ENCODE data around the gene TMEM169. TPM values are rescaled to one million over a fixed set of nuclear protein-coding genes. Genes with fewer than 3 reads are reported as not detected.

Gene TMEM169
- total and polyA plus RNA-seq, 2 of the 13 experiments (the other 11 are each of a cell fraction or from before 2014, with no cell fraction given) = 1.5 to 4.5 TPM

DNA sequence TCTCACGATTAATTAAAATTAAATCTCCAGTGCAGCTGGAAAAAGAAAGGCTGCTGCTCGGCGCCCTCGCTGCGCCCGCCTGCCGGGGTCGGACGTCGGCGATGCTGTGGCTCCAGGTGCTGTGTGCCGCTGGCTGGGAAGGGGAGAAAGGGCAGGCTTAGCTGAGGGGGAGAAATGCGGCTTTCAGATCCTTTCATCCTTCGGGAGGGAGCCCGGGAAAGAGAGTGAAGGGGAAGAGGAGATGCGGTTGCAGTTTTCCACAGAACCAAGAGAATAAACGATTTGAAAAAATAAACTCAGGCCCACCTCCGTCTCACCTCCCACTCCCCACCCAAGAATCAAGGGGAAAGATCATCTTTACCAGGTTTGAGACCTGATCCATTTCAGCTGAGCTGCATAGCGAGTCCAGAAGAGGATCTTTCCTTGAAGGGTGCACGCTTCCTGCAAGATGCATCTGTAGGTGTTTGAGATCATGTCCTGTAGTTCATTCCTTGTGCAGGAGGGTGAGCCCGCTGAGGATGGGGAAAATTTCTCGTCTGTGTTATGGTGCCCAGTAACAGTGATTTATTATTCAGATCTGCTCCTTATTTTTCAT is 495 bp downstream of the TMEM169 start (continued):
- TF ChIP-seq NRL (CRISPR knock-in tag; IDR thresholded peaks at IDR 0.05; ENCODE audit: borderline replicate concordance) (no peak), ZBTB38 (CRISPR knock-in tag; IDR thresholded peaks at IDR 0.05) (no peak), ASH2L (IDR thresholded peaks at IDR 0.05; ENCODE audit: insufficient read length, low read depth, low read length) (peak; percentile 41), ZFYVE20 (CRISPR knock-in tag; IDR thresholded peaks at IDR 0.05; ENCODE audit: borderline replicate concordance, low read depth) (no peak), RFXAP (CRISPR knock-in tag; IDR thresholded peaks at IDR 0.05; ENCODE audit: borderline replicate concordance) (no peak), MTF2 (CRISPR knock-in tag; IDR thresholded peaks at IDR 0.05; ENCODE audit: borderline replicate concordance) (no peak), ZNF30 (CRISPR knock-in tag; IDR thresholded peaks at IDR 0.05) (no peak), YY1 (IDR thresholded peaks at IDR 0.05; ENCODE audit: insufficient read depth, insufficient replicate concordance, low read depth, low read length) (no peak), TOE1 (CRISPR knock-in tag; IDR thresholded peaks at IDR 0.05) (no peak), ZNF670 (CRISPR knock-in tag; IDR thresholded peaks at IDR 0.05; ENCODE audit: borderline replicate concordance) (no peak), HOXD1 (CRISPR knock-in tag; IDR thresholded peaks at IDR 0.05) (no peak), HMG20B (CRISPR knock-in tag; conservative IDR thresholded peaks at IDR 0.05) (no peak), U2AF2 (IDR thresholded peaks at IDR 0.05; ENCODE audit: low read depth, low read length) (no peak), ZNF317 (CRISPR knock-in tag; IDR thresholded peaks at IDR 0.05) (0 out of 2 replicates have a peak, but pooled peaks have one; percentile 19), SP1 (IDR thresholded peaks at IDR 0.05) (no peak), SP1 (CRISPR knock-in tag; IDR thresholded peaks at IDR 0.05) (no peak), ZNF615 (CRISPR knock-in tag; IDR thresholded peaks at IDR 0.05; ENCODE audit: borderline replicate concordance) (no peak; the same call in 1 of the 2 replicates), CCDC6 (CRISPR knock-in tag; IDR thresholded peaks at IDR 0.05) (0 out of 2 replicates have a peak, but pooled peaks have one; percentile 49), SP4 (CRISPR knock-in tag; IDR thresholded peaks at IDR 0.05) (no peak)
- TF ChIP-seq, protein P1, sequence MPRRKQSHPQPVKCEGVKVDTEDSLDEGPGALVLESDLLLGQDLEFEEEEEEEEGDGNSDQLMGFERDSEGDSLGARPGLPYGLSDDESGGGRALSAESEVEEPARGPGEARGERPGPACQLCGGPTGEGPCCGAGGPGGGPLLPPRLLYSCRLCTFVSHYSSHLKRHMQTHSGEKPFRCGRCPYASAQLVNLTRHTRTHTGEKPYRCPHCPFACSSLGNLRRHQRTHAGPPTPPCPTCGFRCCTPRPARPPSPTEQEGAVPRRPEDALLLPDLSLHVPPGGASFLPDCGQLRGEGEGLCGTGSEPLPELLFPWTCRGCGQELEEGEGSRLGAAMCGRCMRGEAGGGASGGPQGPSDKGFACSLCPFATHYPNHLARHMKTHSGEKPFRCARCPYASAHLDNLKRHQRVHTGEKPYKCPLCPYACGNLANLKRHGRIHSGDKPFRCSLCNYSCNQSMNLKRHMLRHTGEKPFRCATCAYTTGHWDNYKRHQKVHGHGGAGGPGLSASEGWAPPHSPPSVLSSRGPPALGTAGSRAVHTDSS (CRISPR knock-in tag; conservative IDR thresholded peaks at IDR 0.05) = no peak
- TF ChIP-seq, protein P2, sequence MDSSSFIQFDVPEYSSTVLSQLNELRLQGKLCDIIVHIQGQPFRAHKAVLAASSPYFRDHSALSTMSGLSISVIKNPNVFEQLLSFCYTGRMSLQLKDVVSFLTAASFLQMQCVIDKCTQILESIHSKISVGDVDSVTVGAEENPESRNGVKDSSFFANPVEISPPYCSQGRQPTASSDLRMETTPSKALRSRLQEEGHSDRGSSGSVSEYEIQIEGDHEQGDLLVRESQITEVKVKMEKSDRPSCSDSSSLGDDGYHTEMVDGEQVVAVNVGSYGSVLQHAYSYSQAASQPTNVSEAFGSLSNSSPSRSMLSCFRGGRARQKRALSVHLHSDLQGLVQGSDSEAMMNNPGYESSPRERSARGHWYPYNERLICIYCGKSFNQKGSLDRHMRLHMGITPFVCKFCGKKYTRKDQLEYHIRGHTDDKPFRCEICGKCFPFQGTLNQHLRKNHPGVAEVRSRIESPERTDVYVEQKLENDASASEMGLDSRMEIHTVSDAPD (CRISPR knock-in tag; IDR thresholded peaks at IDR 0.05) = no peak
- TF ChIP-seq, protein P3, sequence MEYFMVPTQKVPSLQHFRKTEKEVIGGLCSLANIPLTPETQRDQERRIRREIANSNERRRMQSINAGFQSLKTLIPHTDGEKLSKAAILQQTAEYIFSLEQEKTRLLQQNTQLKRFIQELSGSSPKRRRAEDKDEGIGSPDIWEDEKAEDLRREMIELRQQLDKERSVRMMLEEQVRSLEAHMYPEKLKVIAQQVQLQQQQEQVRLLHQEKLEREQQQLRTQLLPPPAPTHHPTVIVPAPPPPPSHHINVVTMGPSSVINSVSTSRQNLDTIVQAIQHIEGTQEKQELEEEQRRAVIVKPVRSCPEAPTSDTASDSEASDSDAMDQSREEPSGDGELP (IDR thresholded peaks at IDR 0.05; ENCODE audit: borderline replicate concordance, low read depth) = no peak
- TF ChIP-seq, protein P4, sequence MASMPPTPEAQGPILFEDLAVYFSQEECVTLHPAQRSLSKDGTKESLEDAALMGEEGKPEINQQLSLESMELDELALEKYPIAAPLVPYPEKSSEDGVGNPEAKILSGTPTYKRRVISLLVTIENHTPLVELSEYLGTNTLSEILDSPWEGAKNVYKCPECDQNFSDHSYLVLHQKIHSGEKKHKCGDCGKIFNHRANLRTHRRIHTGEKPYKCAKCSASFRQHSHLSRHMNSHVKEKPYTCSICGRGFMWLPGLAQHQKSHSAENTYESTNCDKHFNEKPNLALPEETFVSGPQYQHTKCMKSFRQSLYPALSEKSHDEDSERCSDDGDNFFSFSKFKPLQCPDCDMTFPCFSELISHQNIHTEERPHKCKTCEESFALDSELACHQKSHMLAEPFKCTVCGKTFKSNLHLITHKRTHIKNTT (CRISPR knock-in tag; IDR thresholded peaks at IDR 0.05) = no peak
- TF ChIP-seq, protein P5, sequence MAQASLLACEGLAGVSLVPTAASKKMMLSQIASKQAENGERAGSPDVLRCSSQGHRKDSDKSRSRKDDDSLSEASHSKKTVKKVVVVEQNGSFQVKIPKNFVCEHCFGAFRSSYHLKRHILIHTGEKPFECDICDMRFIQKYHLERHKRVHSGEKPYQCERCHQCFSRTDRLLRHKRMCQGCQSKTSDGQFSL (CRISPR knock-in tag; IDR thresholded peaks at IDR 0.05) = 0 out of 2 replicates have a peak, but pooled peaks have one; percentile 11
- TF ChIP-seq, protein P6, sequence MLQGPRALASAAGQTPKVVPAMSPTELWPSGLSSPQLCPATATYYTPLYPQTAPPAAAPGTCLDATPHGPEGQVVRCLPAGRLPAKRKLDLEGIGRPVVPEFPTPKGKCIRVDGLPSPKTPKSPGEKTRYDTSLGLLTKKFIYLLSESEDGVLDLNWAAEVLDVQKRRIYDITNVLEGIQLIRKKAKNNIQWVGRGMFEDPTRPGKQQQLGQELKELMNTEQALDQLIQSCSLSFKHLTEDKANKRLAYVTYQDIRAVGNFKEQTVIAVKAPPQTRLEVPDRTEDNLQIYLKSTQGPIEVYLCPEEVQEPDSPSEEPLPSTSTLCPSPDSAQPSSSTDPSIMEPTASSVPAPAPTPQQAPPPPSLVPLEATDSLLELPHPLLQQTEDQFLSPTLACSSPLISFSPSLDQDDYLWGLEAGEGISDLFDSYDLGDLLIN (CRISPR knock-in tag; IDR thresholded peaks at IDR 0.05; ENCODE audit: borderline replicate concordance) = no peak
